HL-60 (cell line): Measurements from ENCODE around the gene KBTBD4.
"Not testable (repeated sequence)": the region's sequence is repeated elsewhere in the genome, so short reads cannot be mapped to it uniquely, and the experiment has no call there.

Experiments
- GABPA ChIP-seq: IDR thresholded peaks from 2 replicates; pipeline ENCODE4 v1.6.1; 2012; ENCODE audit warnings: low read depth
- POLR2AphosphoS5 ChIP-seq: IDR thresholded peaks from 2 replicates; pipeline ENCODE4 v1.6.1; 2012; ENCODE audit warnings: low read depth
- REST ChIP-seq: IDR thresholded peaks from 2 replicates; pipeline ENCODE4 v1.6.1; 2012; ENCODE audit warnings: low read depth; ENCODE audit not compliant: insufficient replicate concordance
- SPI1 ChIP-seq: IDR thresholded peaks from 2 replicates; pipeline ENCODE4 v1.6.1; 2012; ENCODE audit warnings: low read depth, mild to moderate bottlenecking, borderline replicate concordance
- TF ChIP-seq, protein P1 (sequence below): IDR thresholded peaks from one replicate; pipeline ENCODE4 v1.5.1; 2011; ENCODE audit warnings: low read length, control low read depth, inconsistent platforms; ENCODE audit not compliant: insufficient read depth

- TF ChIP-seq, protein P1, sequence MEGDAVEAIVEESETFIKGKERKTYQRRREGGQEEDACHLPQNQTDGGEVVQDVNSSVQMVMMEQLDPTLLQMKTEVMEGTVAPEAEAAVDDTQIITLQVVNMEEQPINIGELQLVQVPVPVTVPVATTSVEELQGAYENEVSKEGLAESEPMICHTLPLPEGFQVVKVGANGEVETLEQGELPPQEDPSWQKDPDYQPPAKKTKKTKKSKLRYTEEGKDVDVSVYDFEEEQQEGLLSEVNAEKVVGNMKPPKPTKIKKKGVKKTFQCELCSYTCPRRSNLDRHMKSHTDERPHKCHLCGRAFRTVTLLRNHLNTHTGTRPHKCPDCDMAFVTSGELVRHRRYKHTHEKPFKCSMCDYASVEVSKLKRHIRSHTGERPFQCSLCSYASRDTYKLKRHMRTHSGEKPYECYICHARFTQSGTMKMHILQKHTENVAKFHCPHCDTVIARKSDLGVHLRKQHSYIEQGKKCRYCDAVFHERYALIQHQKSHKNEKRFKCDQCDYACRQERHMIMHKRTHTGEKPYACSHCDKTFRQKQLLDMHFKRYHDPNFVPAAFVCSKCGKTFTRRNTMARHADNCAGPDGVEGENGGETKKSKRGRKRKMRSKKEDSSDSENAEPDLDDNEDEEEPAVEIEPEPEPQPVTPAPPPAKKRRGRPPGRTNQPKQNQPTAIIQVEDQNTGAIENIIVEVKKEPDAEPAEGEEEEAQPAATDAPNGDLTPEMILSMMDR: not testable (repeated sequence)
- not testable (repeated sequence) for TF ChIP-seq POLR2AphosphoS5, GABPA, SPI1, REST
Measured at GRCh38 chr11:47546274-47546673, 32.5 kb downstream of the KBTBD4 start.
